GM18873 (cell line): ENCODE results near the gene ZNF197.
"Not testable (repeated sequence)": the region's sequence is repeated elsewhere in the genome, so short reads cannot be mapped to it uniquely, and the experiment has no call there.

ENCODE experiments used
- ATAC-seq: cut with Tn5 transposase; IDR thresholded peaks from one replicate; pipeline ENCODE4 v1.9.1; 2021; ENCODE audit warnings: mild to moderate bottlenecking, moderate library complexity, moderate number of reproducible peaks; ENCODE audit not compliant: unreplicated experiment, low FRiP score

The ZNF197 gene

DNA sequence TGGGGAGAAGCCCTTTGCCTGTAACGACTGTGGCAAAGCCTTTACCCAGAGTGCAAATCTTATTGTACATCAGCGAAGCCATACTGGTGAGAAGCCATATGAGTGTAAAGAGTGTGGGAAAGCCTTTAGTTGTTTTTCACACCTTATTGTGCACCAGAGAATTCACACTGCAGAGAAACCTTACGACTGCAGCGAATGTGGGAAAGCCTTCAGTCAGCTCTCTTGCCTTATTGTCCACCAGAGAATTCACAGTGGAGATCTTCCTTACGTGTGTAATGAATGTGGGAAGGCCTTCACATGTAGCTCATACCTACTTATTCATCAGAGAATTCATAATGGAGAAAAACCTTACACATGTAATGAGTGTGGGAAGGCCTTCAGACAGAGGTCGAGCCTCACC, 34.6 kb downstream of the ZNF197 start:
- no peak for ATAC-seq

DNA sequence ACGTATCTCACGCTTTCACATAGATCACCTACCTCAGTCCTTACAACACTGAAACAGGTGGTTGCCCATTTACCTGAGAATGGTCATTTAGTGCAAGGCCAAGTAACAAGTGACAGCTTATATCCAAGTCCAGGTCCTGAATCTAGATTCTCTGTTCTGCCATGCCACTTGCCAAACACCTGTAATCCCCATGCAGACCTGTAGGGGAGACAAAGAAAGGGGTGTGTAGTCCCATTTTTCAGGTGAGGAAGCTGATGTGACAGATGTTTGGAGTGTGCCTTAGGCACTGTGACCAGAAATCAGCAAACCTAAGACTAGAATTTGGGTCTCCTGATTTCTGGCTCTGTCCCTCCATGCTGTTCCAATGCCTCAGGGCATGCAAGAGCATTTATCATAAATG, 36.4 kb downstream of the ZNF197 start:
- no peak for ATAC-seq

DNA sequence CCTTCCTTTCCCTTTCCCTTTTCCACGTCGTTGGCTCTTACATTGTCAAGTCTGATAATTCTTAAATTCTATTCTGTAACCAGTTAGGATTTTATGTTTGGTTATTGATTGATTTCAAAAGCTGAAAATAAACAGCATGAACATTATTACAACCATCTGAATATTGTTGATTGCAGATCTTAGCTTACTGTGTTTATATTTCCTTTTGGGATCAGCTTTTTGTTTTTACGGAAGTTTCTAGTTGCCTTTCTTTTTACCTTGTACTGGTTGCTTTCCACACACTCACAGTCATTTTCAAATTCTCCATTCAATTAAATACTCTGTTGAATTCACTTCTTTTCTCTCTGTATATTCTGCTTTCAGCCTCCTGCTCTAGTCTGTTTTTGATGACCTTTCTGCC, 40.3 kb downstream of the ZNF197 start:
- ATAC-seq = no peak

DNA sequence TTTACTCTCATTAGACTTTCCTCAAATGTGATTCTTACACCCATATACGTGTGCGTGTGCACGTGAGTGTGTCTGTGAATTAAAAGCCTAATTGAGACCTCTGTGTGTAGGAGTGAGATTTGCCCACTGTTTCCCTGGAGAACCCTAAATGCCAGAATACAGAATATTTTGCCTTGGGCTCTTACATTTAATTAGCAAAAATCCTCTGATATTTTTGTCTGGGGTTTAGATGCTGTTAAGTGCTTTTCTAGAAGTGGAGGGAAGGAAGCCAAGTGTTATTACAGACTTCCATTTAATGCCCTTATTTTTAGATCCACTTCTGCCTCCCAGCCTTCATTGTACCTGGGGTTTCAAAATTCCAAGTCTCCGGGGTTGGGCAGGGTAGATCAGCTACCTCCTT, 41.5 kb downstream of the ZNF197 start:
- no peak for ATAC-seq

DNA sequence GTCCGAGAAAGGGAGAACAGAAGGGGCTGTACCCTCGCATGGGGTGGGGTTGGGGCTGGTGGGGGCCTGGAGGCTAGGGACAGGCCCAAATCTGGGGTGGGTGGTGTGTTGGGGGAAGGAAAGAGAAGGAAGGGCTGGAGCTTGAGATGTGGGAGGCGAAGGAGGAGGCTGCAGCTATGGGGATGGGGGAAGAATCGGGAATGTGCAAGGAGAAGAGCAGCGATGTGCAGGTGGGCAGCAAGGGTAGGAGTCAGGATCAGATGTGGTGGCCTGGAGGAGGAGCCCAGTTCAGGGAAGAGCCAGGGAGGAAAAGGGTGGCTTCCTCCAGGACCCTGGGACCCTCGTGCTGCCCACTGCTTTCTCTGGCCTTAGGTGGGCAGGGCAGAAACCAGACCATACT, 44.9 kb downstream of the ZNF197 start:
- no peak for ATAC-seq

DNA sequence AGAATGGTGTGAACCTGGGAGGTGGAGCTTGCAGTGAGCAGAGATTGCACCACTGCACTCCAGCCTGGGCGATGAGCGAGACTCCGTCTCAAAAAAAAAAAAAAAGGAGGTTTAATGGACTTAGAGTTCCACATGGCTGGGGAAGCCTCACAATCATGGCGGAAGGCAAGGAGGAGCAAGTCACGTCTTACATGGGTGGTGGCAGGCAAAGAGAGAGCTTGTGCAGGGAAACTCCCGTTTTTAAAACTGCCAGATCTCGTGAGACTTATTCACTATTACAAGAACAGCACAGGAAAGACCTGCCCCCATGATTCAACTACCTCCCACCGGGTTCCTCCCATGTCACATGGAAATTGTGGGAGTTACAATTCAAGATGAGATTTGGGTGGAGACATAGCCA, 48.6 kb downstream of the ZNF197 start:
- ATAC-seq = not testable (repeated sequence)

DNA sequence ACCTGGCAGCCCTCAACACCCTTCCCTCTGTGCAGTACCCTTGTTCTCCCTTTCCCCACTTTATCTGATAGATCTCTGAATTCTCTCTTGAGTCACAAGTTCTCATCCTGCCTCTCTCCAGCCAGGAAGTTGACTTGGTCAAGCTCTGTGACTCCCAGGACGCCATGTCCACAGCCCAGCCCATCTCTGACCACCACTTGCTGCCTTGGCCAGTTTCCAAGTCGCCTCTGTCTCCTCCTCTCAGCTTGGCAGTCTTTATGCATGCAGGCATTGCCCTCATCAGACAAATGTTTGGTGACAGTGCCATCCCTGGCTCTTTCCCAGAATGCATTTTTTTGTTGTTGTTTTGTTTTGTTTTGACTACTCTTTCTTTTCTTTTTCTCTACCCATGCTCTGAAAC, 49.4 kb downstream of the ZNF197 start:
- no peak for ATAC-seq

DNA sequence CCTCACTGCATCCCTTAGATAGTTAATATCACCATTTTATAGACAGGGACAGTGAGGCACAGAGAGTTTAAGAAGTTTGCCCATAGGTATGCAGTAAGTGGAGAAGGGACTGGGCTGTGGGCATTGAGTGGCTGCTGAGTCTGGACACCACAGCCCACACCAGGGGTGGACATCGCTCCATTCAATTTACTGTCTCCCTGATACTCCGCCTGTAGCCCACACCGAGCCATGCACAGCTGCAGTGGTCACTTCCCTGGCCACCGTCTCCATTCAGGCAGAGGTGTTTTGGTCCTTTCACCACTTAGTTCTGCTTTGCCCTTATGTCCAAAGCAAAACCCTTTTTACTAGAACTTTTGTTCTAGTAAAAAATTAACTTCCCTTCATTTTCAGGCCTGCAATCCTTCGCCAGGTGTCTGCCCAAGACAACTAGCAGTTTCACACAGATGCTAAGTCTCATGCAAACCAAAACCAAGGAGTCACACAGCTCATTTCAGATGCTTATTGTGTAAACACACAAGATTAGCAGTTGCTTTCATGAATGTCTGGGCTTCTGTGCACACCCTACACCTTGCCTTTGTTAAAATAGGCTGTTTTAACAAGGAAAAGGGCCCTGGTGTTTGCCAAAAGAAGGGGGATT, 53.8 kb downstream of the ZNF197 start:
- no peak for ATAC-seq

DNA sequence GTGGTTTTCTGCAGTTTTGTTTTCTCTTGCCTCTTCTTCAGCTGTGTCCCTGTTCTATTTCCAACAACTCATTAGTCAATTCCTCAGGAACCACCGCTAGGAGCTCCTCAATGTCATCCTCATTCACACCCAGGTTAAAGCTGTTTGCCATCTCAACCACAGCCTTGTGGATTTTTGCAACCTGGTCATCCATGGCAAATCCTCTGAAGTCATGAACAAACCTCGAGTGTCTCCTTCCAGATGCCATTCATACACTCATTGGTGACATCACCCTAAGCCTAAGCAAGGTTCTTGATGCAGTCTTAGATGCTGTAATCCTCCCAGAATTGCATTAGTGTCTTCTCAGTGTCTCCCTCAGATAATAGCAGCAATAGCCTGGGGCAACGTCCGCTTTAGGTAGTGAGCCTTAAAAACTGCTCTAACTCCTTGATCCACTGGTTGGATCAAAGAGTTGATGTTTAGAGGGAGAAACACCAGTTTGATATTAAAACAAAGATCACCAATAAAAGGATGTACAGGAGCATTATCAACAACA, 56.2 kb downstream of the ZNF197 start:
- no peak for ATAC-seq

DNA sequence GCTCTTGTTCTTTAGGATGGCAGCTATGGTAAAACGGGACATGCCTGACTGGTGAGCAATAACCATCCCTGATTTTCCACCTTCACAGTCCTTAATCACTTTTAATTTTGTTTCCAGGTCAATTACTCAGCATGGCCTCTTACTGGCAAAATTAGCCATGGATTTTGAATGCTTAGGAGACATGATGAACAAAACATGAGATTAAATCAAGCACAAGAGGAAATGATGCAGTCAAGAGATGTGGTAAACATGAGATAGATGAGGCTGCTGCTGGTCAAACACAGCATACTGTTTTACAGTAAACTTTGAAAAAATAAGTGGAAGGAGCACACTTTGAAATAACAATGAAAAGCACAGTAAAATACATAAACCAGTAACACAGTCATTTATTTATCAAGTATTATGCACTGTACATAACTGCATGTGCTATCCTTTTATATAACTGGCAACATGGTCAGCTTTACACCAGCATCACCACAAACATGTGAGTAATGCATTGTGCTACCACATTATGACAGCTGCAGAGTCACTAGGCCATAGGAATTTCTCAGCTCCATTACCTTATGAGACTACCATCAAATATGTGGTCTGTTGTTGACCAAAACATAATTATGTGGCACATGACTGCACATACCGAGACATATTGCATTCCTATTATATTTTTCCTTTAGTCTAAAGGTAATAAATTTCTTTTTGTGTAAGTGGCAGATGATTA, 57.5 kb downstream of the ZNF197 start:
- no peak for ATAC-seq

DNA sequence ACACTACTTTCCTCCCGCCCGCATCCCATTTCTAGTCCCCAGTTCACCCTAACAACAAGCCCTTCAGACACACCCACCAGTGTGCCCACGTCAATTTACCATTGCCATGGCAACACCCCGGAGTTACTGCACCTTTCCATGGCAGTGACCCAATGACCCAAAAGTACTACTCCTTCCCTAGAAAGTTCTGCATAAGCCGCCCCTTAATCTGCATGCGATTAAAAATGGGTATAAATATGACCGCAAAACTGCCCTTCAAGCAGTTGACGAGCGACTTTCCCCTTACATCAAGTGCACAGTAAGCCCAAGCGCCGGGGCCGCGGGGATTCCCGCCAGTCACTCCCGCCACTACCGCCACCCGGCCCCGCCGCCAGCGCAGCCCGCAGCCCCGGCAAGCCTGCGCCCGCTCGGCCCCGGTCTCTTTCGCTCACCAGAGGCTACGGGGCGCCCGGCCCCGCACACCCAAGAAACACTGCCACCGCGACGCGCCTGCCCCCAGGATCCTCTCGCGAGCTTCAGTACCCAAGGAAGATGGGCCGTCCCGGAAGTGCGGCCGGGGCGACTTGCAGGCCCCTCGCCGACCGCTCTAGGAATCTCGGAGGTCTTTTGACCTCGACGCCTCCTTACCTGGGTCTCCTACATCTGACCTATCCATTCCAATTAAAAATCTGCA, 60.4 kb downstream of the ZNF197 start:
- peak; percentile 49 for ATAC-seq

DNA sequence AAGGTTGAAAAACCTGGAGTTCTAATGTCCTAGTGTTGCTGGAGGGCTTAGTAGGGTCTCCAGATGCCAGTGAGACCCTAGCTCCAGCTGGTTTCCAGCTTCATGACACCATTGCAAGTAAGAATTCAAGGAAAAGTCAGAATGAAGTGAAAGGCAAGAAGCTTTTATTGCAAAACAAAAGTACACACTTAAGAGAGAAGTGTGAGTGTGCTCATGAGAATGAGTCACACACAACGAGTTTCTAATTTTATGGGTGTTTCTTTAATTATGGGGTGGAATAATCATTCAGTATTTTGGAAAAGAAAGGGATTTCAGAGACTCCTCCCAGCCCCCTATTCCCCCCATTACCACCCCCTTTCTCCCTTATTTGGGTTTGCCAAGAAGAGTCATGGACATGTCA, 63.1 kb downstream of the ZNF197 start:
- no peak for ATAC-seq
